Parathyroid adenoma (tissue), 2 donors: ENCODE measurements around the gene KCNG2.

Experiments used
- H2AFZ ChIP-seq: fragments of 300-600 bp; sonication (generic); one replicate; pipeline ENCODE4 v1.7.0; 2017; ENCODE audit warnings: antibody characterized with exemption, mild to moderate bottlenecking
- H3K27ac ChIP-seq: fragments of 300-600 bp; sonication (generic); one replicate; pipeline ENCODE4 v1.7.0; 2017
- H3K27me3 ChIP-seq: fragments of 300-600 bp; sonication (generic); one replicate; pipeline ENCODE4 v1.7.0; 2017; ENCODE audit warnings: low read length; ENCODE audit not compliant: control insufficient read depth, insufficient read depth
- H3K36me3 ChIP-seq: fragments of 300-600 bp; sonication (generic); one replicate; pipeline ENCODE4 v1.7.0; 2017; ENCODE audit warnings: low read length; ENCODE audit not compliant: control insufficient read depth, insufficient read depth
- H3K4me1 ChIP-seq: fragments of 300-600 bp; sonication (generic); one replicate; pipeline ENCODE4 v1.7.0; 2017; ENCODE audit warnings: control low read depth
- H3K4me2 ChIP-seq: fragments of 300-600 bp; sonication (generic); one replicate; pipeline ENCODE4 v1.7.0; 2017; ENCODE audit warnings: low read length
- H3K4me3 ChIP-seq: fragments of 300-600 bp; sonication (generic); one replicate; pipeline ENCODE4 v1.7.0; 2017; ENCODE audit warnings: low read depth, low read length
- H3K79me2 ChIP-seq: fragments of 300-600 bp; sonication (generic); one replicate; pipeline ENCODE4 v1.7.0; 2017; ENCODE audit warnings: control low read depth
- H3K9ac ChIP-seq: fragments of 300-600 bp; sonication (generic); one replicate; pipeline ENCODE4 v1.7.0; 2017; ENCODE audit warnings: mild to moderate bottlenecking
- H3K9me3 ChIP-seq: fragments of 300-600 bp; sonication (generic); one replicate; pipeline ENCODE4 v1.7.0; 2017; ENCODE audit warnings: low read length; ENCODE audit not compliant: control insufficient read depth
- CTCF ChIP-seq: fragments of 300-600 bp; sonication (generic); IDR thresholded peaks from one replicate; pipeline ENCODE4 v1.7.0; 2017; ENCODE audit warnings: antibody characterized with exemption, mild to moderate bottlenecking
- donor health status: primary hyperparathyroidism.

The KCNG2 gene

DNA sequence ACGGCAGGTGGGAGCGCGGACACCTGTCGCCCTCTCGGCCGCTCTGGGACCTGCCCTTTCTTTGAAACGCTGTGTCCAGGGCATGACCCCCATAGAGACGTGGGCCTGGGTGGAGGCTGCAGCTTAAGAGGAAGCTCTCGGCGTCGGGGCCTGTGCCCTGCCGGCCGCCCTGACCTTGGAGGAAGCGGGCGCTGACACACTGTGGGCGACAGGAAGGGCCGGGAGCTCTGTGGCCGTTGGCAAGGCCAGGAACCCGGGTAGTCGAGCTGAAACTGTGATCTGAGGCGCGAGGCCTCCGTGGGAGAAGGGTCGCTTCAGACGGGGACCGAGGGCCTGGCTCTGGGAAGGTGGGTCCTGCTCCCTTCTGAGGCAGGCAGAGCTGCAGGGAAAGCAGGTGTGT, 28.2 kb downstream of the KCNG2 start:
- H3K9me3 ChIP-seq, result no peaks in the 10 kb centered on the region
- H3K79me2 ChIP-seq, result no peaks in the 10 kb centered on the region
- no peak for TF ChIP-seq CTCF
- H3K4me1 ChIP-seq, result no peaks in the 10 kb centered on the region
- H3K4me2 ChIP-seq, result no peak overlapping the region
- no peak overlapping the region for H3K9ac ChIP-seq
- H3K27me3 ChIP-seq, result no peaks in the 10 kb centered on the region
- no peak overlapping the region for H3K4me3 ChIP-seq
- no peak overlapping the region for H2AFZ ChIP-seq
- H3K36me3 ChIP-seq, result no peaks in the 10 kb centered on the region
- no peak overlapping the region for H3K27ac ChIP-seq

DNA sequence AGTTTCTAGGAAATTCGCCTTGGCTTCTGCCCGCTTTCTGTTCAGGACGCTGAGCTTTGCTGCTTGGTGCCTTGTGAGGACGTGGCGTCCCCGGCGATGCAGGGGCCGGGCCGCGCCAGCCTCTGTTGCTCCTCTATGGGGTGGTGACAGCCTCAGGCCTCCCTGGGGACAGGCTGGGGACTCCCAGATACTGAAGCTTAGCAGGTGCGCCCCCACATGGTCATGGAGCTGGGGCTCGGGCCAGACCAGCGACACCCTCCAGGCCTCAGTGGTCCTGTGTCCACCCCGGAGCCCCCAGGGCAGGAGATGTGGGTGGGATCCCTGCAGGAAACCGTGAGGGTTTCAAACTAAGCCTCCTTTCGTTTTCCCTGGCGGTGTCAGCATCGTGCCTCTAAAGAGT, 29.2 kb downstream of the KCNG2 start:
- H3K9ac ChIP-seq, result no peak overlapping the region
- H3K4me2 ChIP-seq, result no peak overlapping the region
- H3K4me1 ChIP-seq, result no peaks in the 10 kb centered on the region
- H3K9me3 ChIP-seq, result no peaks in the 10 kb centered on the region
- no peaks in the 10 kb centered on the region for H3K36me3 ChIP-seq
- H3K4me3 ChIP-seq, result no peak overlapping the region
- no peak for TF ChIP-seq CTCF
- no peaks in the 10 kb centered on the region for H3K27me3 ChIP-seq
- H2AFZ ChIP-seq, result no peak overlapping the region
- no peak overlapping the region for H3K27ac ChIP-seq
- no peaks in the 10 kb centered on the region for H3K79me2 ChIP-seq

DNA sequence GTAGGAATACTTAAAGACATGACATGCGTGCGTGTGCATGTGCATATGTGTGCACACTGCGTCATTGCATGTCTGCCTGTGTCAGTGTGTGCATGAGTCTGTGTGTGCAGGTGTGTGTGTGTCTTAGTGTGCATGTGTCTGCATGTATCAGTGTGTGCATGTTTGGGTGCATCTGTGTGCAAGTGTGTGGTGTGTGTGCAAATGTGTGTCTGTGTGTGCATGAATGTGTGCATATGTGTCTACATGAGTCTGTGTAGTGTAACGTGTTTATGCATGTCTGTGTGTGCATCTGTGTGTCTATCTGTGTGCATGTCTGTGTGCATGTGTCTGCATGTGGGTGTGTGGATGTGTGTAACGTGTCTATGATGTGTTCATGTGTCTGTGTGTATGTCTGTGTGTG, 30.5 kb downstream of the KCNG2 start:
- Histone ChIP-seq H3K9ac (no peak overlapping the region), H2AFZ (no peak overlapping the region), H3K4me3 (no peak overlapping the region), H3K27ac (no peak overlapping the region), H3K27me3 (no peaks in the 10 kb centered on the region), H3K9me3 (no peaks in the 10 kb centered on the region), H3K79me2 (no peaks in the 10 kb centered on the region), H3K4me2 (no peak overlapping the region), H3K36me3 (no peaks in the 10 kb centered on the region), H3K4me1 (no peaks in the 10 kb centered on the region)
- TF ChIP-seq CTCF, result no peak

DNA sequence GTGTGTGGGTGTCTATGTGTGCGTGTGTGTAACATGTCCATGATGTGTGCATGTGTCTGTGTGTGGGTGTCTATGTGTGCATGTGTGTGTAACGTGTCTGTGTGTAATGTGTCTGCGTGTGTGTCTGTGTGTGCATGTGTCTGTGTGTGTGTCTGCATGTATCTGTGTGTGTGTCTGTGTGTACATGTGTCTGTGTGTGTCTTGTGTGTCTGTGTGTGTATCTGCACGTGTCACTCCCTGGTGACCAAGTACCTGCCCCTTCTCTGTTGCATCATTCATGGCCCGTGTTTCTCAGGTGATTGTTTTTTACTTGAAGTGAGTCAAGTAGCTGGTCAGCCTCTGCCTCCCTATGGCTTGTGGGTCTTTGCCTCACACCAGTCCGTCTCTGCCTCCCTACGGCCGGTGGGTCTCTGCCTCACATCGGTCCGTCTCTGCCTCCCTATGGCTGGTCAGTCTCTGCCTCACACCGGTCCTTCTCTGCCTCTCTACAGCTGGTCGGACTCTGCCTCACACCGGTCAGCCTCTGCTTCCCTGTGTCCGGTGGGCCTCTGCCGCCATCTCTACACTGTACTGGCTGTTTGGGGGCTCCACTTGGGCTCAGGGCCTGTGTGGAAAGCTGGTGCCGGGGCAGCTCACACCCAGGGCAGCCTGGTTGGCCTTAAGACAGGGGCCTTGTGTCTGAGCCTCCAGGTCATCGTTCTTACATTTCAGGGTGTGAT, 31.6 kb downstream of the KCNG2 start:
- no peak for TF ChIP-seq CTCF
- H3K79me2 ChIP-seq, result no peaks in the 10 kb centered on the region
- no peak overlapping the region for H2AFZ ChIP-seq
- no peaks in the 10 kb centered on the region for H3K27me3 ChIP-seq
- no peaks in the 10 kb centered on the region for H3K36me3 ChIP-seq
- H3K9ac ChIP-seq, result no peak overlapping the region
- H3K27ac ChIP-seq, result no peak overlapping the region
- H3K4me1 ChIP-seq, result no peaks in the 10 kb centered on the region
- no peak overlapping the region for H3K4me2 ChIP-seq
- no peaks in the 10 kb centered on the region for H3K9me3 ChIP-seq
- H3K4me3 ChIP-seq, result no peak overlapping the region

DNA sequence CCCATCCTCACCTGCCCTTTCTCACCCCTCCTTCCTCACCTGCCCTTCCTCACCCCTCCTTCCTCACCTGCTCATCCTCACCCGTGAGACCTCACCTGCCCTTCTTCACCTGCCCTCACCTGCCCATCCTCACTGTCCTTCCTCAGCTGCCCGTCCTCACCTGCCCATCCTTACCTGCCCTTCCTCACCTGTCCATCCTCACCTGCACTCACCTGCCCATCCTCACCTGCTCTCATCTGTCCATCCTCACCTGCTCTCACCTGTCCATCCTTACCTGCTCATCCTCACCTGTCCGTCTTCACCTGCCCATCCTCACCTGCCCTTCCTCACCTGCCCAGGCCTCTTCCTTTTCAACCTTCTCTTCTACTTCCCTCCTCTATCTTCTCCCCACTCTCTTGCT, 34.4 kb downstream of the KCNG2 start:
- Histone ChIP-seq H3K27ac (no peak overlapping the region), H3K9ac (no peak overlapping the region), H3K4me2 (no peak overlapping the region), H3K4me3 (no peak overlapping the region), H3K27me3 (no peaks in the 10 kb centered on the region), H2AFZ (no peak overlapping the region), H3K4me1 (no peaks in the 10 kb centered on the region), H3K36me3 (no peaks in the 10 kb centered on the region), H3K9me3 (no peaks in the 10 kb centered on the region), H3K79me2 (no peaks in the 10 kb centered on the region)
- no peak for TF ChIP-seq CTCF
